ENCODE data around the gene RBM23. TPM values are rescaled to one million over a fixed set of nuclear protein-coding genes. Genes with fewer than 3 reads are reported as not detected.
A peak's percentile ranks its signal among the peaks of the same experiment; 100 is the strongest.
"Not testable (repeated sequence)": the region's sequence is repeated elsewhere in the genome, so short reads cannot be mapped to it uniquely, and the experiment has no call there.

RBM23 gene
- total RNA-seq (108 TPM), polyA plus RNA-seq (10 to 100 TPM; 43.1 to 54.0 (median 46.7) TPM)

DNA sequence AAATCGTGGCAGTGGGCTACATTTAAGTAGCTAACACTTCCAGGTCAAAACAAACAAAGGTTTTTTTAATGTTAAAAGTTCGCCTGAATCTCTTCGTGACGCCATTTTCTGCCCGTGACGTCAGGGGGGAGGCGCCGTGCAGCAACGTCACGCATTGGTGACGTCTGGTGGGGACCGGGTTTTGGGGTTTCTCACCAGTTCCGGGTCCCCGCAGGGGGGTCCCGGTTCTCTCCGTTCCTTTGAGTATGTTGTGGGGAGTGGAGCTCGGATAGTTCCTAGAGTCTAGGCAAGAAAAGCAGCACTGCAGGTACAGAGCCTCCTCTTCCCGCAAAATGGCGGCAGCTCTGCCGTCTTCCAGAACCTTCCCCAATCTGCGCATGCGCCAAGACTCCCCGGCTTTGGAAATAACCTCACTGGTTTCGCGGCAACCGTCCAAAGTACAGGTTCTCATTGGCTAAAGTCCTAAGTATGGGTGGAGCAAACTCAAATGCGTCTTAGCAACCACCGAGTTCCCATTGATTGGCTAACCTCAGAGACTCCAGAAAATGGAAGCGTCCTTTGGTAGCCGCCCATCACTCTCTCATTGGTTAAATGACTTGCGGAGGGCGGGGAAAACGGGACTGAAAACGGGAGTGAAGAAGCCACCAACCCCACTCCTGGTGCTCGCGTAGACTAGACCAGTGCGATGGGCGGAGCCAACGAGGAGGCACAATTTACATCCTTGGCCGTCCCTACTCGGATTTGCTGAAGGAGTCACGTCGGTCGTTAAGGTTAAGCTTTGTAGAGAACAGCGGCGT, at the start of gene RBM23:
TSS of gene RBM23 (minus strand) at position 346 of the 797 bp plus-strand sequence.
- Mint-ChIP-seq H3K9me3 (no peaks in the 10 kb centered on the region), H3K27ac (peak within 1 kb of the TSS; percentile 99 to 100 (median 100)), H3K4me1 (peaks cover 9 to 56% (median 34%) of the 10 kb centered on the region in 4 donors)

DNA sequence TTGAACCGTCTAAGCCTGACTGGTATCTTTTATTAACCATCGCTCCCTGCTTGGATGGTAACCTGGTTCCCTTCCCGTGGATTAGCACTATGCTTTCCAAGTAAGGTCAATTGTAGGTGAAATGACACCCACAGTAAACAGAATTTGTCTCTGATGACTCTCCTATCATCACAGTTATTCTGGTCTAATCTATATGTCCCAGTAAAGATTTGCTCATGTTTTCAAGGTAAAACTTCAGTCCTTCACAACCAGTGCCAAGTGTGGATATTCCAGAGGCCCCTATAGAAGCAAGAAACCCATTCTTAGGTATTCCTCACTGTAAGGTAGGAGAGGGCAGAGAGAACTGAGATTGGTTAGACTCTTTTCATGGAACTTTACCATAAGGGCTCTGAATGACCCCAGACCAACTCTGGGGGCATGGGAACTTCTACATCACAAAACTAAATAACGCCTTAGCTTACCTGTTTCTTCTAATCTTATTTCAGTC, 47.9 kb upstream of the RBM23 start:
- H3K27ac Mint-ChIP-seq: no peak overlapping the region
- Histone ChIP-seq H3K27ac (ENCODE audit: insufficient read depth, low read length, poor library complexity, severe bottlenecking) (no peak overlapping the region), H3K4me1 (ENCODE audit: control insufficient read depth, insufficient read depth, low read length, poor library complexity, severe bottlenecking) (no peaks in the 10 kb centered on the region), H3K4me3 (ENCODE audit: low read depth, low read length) (no peak overlapping the region), H3K27me3 (ENCODE audit: control insufficient read depth, insufficient read depth, low read length) (no peaks in the 10 kb centered on the region), H3K36me3 (ENCODE audit: control insufficient read depth, insufficient read depth, low read length) (no peaks in the 10 kb centered on the region), H3K9me3 (ENCODE audit: control insufficient read depth in 2 of 2, low read length in 2 of 2) (no peaks in the 10 kb centered on the region)
- ATAC-seq (ENCODE audit: low read depth in 2 of 2) (no peak), DNase-seq (no peak)
- H3K9me3 Mint-ChIP-seq: no peaks in the 10 kb centered on the region
- peaks cover 14% of the 10 kb centered on the region for H3K27me3 Mint-ChIP-seq
- H3K36me3 Mint-ChIP-seq: no peaks in the 10 kb centered on the region
- H3K4me3 Mint-ChIP-seq: no peak overlapping the region
- H3K4me1 Mint-ChIP-seq: no peaks in the 10 kb centered on the region

More for the DNA sequence above, at the start of gene RBM23:
- Mint-ChIP-seq H3K4me3 (peak within 1 kb of the TSS; percentile 88 to 98 (median 96)), H3K36me3 (peaks cover 30% of the 10 kb centered on the region), H3K27me3 (peaks cover 7% of the 10 kb centered on the region)
- H3K9me3 ChIP-seq (ENCODE audit: control insufficient read depth in 2 of 2, low read length in 2 of 2): no peaks in the 10 kb centered on the region
- peak within 1 kb of the TSS; percentile 99 for H3K4me3 ChIP-seq (ENCODE audit: low read depth, low read length)
- peak within 1 kb of the TSS; percentile 100 for H3K27ac ChIP-seq (ENCODE audit: insufficient read depth, low read length, poor library complexity, severe bottlenecking)
- no peaks in the 10 kb centered on the region for H3K27me3 ChIP-seq (ENCODE audit: control insufficient read depth, insufficient read depth, low read length)
- H3K4me1 ChIP-seq (ENCODE audit: control insufficient read depth, insufficient read depth, low read length, poor library complexity, severe bottlenecking): peaks cover 33% of the 10 kb centered on the region
- DNase-seq (peak; percentile 100), ATAC-seq (ENCODE audit: low read depth in 2 of 2) (peak; percentile 92 to 93)
- H3K36me3 ChIP-seq (ENCODE audit: control insufficient read depth, insufficient read depth, low read length): peaks cover 8% of the 10 kb centered on the region

GRCh38 chr14:22965916-22966782, 47.2 kb upstream of the RBM23 start:
- not testable (repeated sequence) for H3K9me3 ChIP-seq (ENCODE audit: control insufficient read depth in 2 of 2, low read length in 2 of 2); H3K9me3 Mint-ChIP-seq; H3K4me3 ChIP-seq (ENCODE audit: low read depth, low read length); H3K36me3 Mint-ChIP-seq; H3K27ac Mint-ChIP-seq; H3K4me1 Mint-ChIP-seq; H3K27me3 ChIP-seq (ENCODE audit: control insufficient read depth, insufficient read depth, low read length); H3K27ac ChIP-seq (ENCODE audit: insufficient read depth, low read length, poor library complexity, severe bottlenecking); ATAC-seq (ENCODE audit: low read depth in 2 of 2); H3K4me3 Mint-ChIP-seq; H3K4me1 ChIP-seq (ENCODE audit: control insufficient read depth, insufficient read depth, low read length, poor library complexity, severe bottlenecking); DNase-seq; H3K36me3 ChIP-seq (ENCODE audit: control insufficient read depth, insufficient read depth, low read length)
- H3K27me3 Mint-ChIP-seq: peaks cover 10% of the 10 kb centered on the region

DNA sequence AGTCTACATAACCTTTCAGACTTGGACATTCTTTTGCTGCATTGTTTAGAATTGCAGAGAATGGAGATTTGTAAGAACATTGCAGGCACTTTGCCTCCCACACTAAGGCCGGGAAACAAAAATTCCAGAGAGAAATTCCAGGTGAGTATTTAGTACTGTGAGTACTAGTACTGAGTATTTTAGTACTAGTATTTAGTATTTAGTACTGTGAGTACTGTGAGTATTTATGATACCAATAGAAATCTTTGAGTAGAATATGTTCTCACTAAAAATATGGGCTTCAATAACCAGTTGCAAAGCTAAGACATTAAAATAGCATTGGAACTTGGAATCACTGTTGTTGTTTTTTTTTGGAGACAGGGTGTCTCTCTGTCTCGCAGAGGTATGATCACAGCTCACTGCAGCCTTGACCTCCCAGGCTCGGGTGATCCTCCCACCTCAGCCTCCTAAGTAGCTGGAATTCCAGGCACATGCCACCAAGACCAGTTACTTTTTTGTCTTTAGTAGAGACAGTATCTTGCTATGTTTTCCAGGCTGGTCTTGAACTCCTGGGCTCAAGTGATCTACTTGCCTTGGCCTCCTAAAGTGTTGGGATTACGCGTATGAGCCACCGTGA, 43.2 kb upstream of the RBM23 start:
- H3K4me3 Mint-ChIP-seq: peak overlapping the region in 1 of 4 donors; percentile 10
- H3K36me3 ChIP-seq (ENCODE audit: control insufficient read depth, insufficient read depth, low read length): no peaks in the 10 kb centered on the region
- ATAC-seq (ENCODE audit: low read depth in 2 of 2) (no peak), DNase-seq (no peak)
- H3K27me3 Mint-ChIP-seq: peaks cover 14% of the 10 kb centered on the region
- no peaks in the 10 kb centered on the region for H3K4me1 ChIP-seq (ENCODE audit: control insufficient read depth, insufficient read depth, low read length, poor library complexity, severe bottlenecking)
- H3K4me3 ChIP-seq (ENCODE audit: low read depth, low read length): no peak overlapping the region
- H3K27me3 ChIP-seq (ENCODE audit: control insufficient read depth, insufficient read depth, low read length): no peaks in the 10 kb centered on the region
- H3K27ac Mint-ChIP-seq: peak overlapping the region in 2 of 3 donors; percentile 18 to 32
- no peaks in the 10 kb centered on the region for H3K9me3 Mint-ChIP-seq
- no peak overlapping the region for H3K27ac ChIP-seq (ENCODE audit: insufficient read depth, low read length, poor library complexity, severe bottlenecking)
- H3K9me3 ChIP-seq (ENCODE audit: control insufficient read depth in 2 of 2, low read length in 2 of 2): no peaks in the 10 kb centered on the region
- H3K4me1 Mint-ChIP-seq: peaks cover 0 to 7% (median 3%) of the 10 kb centered on the region in 4 donors
- no peaks in the 10 kb centered on the region for H3K36me3 Mint-ChIP-seq

- DNase-seq: no peak
- Histone ChIP-seq H3K4me1 (ENCODE audit: control insufficient read depth, insufficient read depth, low read length, poor library complexity, severe bottlenecking) (peaks cover 9% of the 10 kb centered on the region), H3K9me3 (ENCODE audit: control insufficient read depth in 2 of 2, low read length in 2 of 2) (no peaks in the 10 kb centered on the region), H3K4me3 (ENCODE audit: low read depth, low read length) (peak overlapping the region; percentile 91), H3K27me3 (ENCODE audit: control insufficient read depth, insufficient read depth, low read length) (no peaks in the 10 kb centered on the region), H3K36me3 (ENCODE audit: control insufficient read depth, insufficient read depth, low read length) (peaks cover 7% of the 10 kb centered on the region), H3K27ac (ENCODE audit: insufficient read depth, low read length, poor library complexity, severe bottlenecking) (peak overlapping the region; percentile 82)
- no peak for ATAC-seq (ENCODE audit: low read depth in 2 of 2)
- Mint-ChIP-seq H3K27ac (peak overlapping the region; percentile 87 to 95 (median 94)), H3K27me3 (peaks cover 4% of the 10 kb centered on the region), H3K36me3 (peaks cover 16% of the 10 kb centered on the region), H3K9me3 (no peaks in the 10 kb centered on the region), H3K4me3 (peak overlapping the region; percentile 88 to 96 (median 94)), H3K4me1 (peaks cover 7 to 32% (median 29%) of the 10 kb centered on the region in 4 donors)
Observed at GRCh38 chr14:22955702-22956569, 37.0 kb upstream of the RBM23 start.

- Mint-ChIP-seq H3K4me3 (peak overlapping the region in 1 of 4 donors; percentile 54), H3K9me3 (no peaks in the 10 kb centered on the region), H3K27ac (peak overlapping the region in 2 of 3 donors; percentile 20 to 60), H3K36me3 (peaks cover 29% of the 10 kb centered on the region), H3K4me1 (peaks cover 7 to 29% (median 24%) of the 10 kb centered on the region in 4 donors), H3K27me3 (no peaks in the 10 kb centered on the region)
- DNase-seq (no peak), ATAC-seq (ENCODE audit: low read depth in 2 of 2) (no peak)
- Histone ChIP-seq H3K27ac (ENCODE audit: insufficient read depth, low read length, poor library complexity, severe bottlenecking) (no peak overlapping the region), H3K4me1 (ENCODE audit: control insufficient read depth, insufficient read depth, low read length, poor library complexity, severe bottlenecking) (peaks cover 9% of the 10 kb centered on the region), H3K9me3 (ENCODE audit: control insufficient read depth in 2 of 2, low read length in 2 of 2) (no peaks in the 10 kb centered on the region), H3K27me3 (ENCODE audit: control insufficient read depth, insufficient read depth, low read length) (no peaks in the 10 kb centered on the region), H3K36me3 (ENCODE audit: control insufficient read depth, insufficient read depth, low read length) (peaks cover 18% of the 10 kb centered on the region), H3K4me3 (ENCODE audit: low read depth, low read length) (no peak overlapping the region)
Observed at GRCh38 chr14:22952418-22952817, 33.5 kb upstream of the RBM23 start.
